Ureter (tissue), 1 donor: ENCODE results near the gene NTM. TPM values are rescaled to one million over a fixed set of nuclear protein-coding genes. Genes with fewer than 3 reads are reported as not detected.
"Not testable (repeated sequence)": the region's sequence is repeated elsewhere in the genome, so short reads cannot be mapped to it uniquely, and the experiment has no call there.

Source experiments
- DNase-seq: peaks from one replicate; pipeline ENCODE4 v3.0.0-alpha.2; 2020; ENCODE audit warnings: low spot score
- total RNA-seq: library from RNA; stranded (reverse); gene quantifications from one replicate; pipeline ENCODE4 v1.2.4, GENCODE V29; 2023
- donor health status: DM: yes; HTN: yes; CAD: no.

Gene NTM
- total RNA-seq, 1 donor from 2014 or later, result 9.9 TPM

- DNase-seq, result no peak
These were observed 522.9 kb downstream of the NTM start for GRCh38 chr11:131893103-131893890.

GRCh38 chr11:131893988-131894387 is 523.6 kb downstream of the NTM start:
- no peak for DNase-seq

- DNase-seq, result no peak
These were observed 524.5 kb downstream of the NTM start for GRCh38 chr11:131894615-131895544.

DNA sequence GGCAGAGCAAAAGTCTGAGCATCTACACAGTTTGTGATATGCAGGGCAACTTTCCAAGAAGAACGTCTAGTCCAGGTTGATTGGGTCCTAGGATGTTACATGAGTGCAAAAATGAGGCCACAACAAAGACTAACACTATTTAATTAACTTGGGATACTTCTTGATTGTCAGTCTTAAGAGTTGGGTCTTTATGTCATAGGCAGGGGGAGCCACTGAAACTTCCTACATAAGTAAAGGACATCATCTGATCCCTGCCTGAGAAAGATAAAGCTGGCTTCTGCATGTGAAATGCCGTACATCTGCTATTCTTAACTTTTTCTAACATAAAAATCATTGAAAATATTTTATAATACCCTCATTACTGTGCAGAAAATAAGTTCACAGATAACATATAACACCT is 525.5 kb downstream of the NTM start:
- DNase-seq, result no peak

- no peak for DNase-seq
These were observed 526.7 kb downstream of the NTM start for GRCh38 chr11:131896978-131897615.

DNA sequence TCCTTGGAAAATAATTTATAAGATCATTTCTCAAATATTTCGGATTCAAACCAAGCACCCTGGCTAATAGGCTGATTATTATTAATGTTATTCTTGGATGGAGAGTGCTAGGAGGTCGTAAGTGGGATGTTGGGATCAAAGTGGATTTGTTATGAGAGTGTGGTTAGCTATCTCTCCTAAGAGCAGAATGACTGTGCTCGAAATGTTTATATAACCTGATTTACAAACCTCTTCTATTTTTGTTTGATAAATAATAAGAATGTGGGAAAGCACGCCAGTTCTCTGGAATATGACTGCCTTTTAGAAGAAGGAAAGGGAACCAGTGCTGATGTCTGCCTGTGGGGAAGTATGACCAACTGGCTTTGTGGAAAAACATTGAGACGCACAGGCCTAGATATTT is 527.5 kb downstream of the NTM start:
- no peak for DNase-seq

DNA sequence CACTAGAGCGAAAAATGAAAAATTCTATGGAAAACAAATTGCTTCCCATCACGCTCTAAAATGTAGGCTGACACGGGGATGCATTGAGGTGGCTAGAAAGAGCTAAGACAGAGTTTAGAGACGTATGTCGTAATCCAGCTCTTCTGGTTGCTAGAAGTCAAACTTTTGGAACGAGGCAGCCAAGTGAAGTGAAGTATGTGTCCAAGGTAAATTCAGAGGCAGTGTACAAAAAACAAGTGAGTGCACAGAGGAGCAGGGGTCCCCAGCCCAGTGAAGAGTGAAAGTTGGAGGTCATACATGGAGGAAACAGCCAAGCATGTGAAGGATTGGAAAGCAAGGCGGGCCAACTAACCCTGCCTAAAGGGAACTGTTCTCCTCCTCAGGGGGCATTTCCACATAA is 528.5 kb downstream of the NTM start:
- DNase-seq, result no peak

DNA sequence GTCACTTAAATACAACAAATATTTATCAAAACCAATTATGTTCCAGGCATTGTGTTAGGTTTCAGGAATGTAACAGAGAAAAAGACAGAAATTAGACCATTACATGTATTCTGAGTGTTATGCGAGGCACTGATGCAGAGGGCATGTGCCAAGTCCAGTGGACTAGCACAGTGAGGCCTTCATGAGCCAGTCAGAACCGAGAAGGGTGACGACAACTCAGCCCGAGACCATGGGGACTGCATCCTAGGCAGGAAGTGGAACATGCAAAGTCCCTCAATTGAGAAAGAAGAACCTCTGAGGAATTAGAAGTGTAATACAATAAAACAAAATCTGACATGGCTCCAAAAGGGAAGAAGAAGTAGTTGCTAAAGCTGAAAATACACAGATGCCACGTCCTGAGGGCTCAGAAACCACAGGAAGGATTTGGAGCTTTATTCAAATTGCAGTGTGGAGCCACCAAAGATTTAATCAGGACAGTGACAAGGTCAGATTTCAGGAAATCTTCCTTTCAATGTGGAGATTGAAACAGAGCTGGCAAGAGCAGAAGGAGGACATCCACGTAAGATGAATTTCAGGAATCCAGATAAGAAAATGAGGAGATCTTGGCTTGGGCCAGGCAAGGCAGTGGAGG is 529.6 kb downstream of the NTM start:
- no peak for DNase-seq

DNA sequence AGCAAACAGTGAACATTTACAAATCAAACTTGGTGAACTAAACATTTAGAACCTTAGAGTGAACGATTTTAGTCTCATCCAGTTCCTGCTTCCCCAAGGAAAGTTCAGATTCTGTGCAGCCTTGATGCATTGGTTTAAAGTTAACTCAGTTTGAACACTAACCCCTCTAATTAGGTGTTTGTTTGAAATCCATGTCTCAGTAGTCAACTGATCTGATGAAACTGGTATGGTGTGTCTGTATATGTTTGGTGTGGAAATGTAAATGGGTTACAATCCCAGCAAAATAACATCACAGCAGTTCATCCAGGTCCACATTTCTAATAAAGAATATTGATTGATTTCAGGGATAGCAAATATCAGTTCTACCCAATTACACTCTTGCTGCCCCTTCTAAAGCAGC is 532.0 kb downstream of the NTM start:
- DNase-seq, result no peak

GRCh38 chr11:131903074-131903473 is 532.7 kb downstream of the NTM start:
- no peak for DNase-seq

GRCh38 chr11:131904756-131905155 is 534.3 kb downstream of the NTM start:
- no peak for DNase-seq

- no peak for DNase-seq
These were observed 536.5 kb downstream of the NTM start for GRCh38 chr11:131906963-131907362.

DNA sequence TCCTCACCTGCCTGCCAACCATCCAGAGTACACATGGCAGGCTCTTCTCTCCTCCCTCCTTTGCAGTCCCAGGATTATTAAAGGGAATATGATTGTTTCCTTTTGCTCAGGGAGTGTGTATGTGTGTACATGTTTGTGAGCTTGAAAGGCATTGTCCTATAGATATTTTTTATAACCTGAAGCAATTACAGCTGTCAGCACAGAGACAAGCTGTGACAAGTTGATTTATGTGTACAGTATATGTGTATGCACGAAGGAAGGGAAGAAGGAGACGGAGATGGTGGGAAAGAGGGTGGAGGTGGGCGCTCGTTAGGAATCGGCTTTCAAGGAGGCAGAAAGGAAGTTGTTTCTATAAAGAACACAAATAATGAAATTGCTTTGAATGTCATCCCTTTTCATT is 537.0 kb downstream of the NTM start:
- no peak for DNase-seq

- no peak for DNase-seq
These were observed 537.9 kb downstream of the NTM start for GRCh38 chr11:131908316-131908715.

DNA sequence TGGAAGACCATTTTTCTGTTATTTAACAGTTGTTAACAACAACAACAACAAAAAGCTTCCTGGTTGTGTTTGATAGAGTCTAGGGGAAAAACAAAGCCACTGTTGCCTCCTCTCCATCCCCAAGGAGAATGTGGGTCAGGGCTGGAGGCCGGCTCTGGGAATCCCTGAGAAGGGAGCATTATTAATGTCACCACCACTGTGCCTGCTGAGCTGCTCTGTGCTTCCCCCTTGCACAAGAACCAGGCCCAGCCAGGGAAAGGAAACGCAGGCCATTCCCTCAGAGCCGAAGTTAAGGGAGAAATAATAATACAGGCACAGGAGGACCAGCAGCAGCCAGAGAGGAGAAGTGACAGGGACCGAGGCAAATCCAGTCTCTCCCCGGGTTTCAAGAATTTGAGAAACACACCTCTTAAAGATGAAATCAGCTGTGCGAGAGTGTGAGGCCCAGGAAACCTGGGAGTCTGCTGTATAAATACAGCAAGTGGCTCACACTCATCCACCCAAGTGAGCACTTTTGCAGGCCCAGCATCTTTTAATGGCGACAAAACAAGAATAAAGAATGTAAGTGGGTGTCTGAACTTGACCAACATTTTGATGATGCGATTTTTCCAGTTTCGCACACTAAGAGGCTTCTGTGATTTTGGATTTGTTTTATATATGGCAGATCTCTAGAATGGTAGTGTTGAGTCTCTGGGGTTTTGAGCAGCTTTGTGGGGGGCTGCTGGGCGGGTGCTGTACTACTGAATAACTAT is 539.2 kb downstream of the NTM start:
- DNase-seq, result no peak

GRCh38 chr11:131910178-131910522 is 539.7 kb downstream of the NTM start:
- DNase-seq, result no peak

- no peak for DNase-seq
These were observed 540.3 kb downstream of the NTM start for GRCh38 chr11:131910523-131911387.

DNA sequence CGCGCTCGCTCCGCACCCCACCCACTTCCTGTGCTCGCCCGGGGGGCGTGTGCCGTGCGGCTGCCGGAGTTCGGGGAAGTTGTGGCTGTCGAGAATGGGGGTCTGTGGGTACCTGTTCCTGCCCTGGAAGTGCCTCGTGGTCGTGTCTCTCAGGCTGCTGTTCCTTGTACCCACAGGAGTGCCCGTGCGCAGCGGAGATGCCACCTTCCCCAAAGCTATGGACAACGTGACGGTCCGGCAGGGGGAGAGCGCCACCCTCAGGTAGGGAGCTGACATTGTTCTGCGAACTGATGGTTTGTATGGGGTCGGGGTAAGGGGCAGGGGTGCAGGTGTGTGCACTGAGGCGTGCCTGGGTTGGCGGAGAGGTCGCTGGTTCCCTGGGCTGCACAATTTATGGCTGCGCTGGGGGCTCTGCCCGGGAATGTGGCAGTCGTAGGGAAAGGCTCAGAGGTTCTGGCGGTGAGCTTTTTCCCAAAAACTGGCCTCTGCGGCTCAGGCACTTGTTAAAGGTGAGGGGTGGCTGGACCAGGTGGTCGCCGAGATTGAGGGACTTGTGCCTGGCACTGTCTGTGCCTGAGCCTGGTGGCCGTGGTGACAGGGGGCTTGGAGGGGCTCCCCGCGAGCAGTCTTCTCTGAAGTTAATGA is 541.1 kb downstream of the NTM start:
- DNase-seq, result not testable (repeated sequence)

- DNase-seq, result no peak
These were observed 541.7 kb downstream of the NTM start for GRCh38 chr11:131912134-131912533.

GRCh38 chr11:131913267-131913666 is 542.9 kb downstream of the NTM start:
- DNase-seq, result no peak
